Measurements from ENCODE around the gene PNPLA7. TPM values are rescaled to one million over a fixed set of nuclear protein-coding genes. Genes with fewer than 3 reads are reported as not detected.

PNPLA7 gene
- total and polyA plus RNA-seq, 4 donors, result 0.75 to 6.5 (median 2.1) TPM

DNA sequence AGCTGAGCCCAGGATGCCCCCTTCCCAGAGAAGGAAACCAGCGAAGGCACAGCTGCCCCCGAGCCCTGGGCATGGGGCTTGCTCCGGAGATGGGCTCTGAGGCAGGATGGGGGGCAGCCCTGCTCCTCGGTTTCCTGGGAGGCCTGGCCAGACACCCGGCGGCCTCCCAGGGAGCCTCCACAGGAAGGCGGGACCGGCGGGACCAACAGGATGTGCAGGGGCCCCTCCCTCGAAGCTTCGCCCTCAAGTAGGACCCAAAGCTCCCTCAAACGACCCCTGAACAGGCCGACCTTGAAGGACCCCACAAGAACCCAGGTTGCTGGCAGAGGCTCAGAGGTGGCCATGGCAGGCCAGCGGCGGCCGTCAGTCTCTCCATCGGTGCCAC lies 138.9 kb downstream of the PNPLA7 start:
- Histone ChIP-seq H3K36me3 (ENCODE audit: control insufficient read depth in 4 of 4, insufficient read depth in 3 of 4, low read depth in 1 of 4, low read length in 3 of 4) (no peaks in the 10 kb centered on the region), H3K9ac (ENCODE audit: low read depth in 1 of 2, low read length in 2 of 2) (no peak overlapping the region), H3K4me1 (ENCODE audit: control insufficient read depth in 4 of 4, insufficient read depth in 4 of 4, low read length in 3 of 4) (peaks cover 5 to 10% (median 6%) of the 10 kb centered on the region in 4 donors), H3K4me3 (ENCODE audit: low read depth in 1 of 3, low read length in 3 of 3) (no peak overlapping the region), H3K27me3 (ENCODE audit: control insufficient read depth in 4 of 4, insufficient read depth in 4 of 4, low read length in 3 of 4) (no peaks in the 10 kb centered on the region), H3K9me3 (ENCODE audit: control insufficient read depth in 4 of 4, low read length in 3 of 4) (no peaks in the 10 kb centered on the region), H3K27ac (ENCODE audit: low read depth in 1 of 2, low read length in 2 of 2) (no peak overlapping the region)
- TF ChIP-seq TAF1 (conservative IDR thresholded peaks at IDR 0.05), result no peak
- TF ChIP-seq JUND (IDR thresholded peaks at IDR 0.05), result no peak
- TF ChIP-seq FOXA2 (IDR thresholded peaks at IDR 0.05), result no peak
- no peak for TF ChIP-seq EGR1 (IDR thresholded peaks at IDR 0.05; ENCODE audit: low read depth in 2 of 2)
- no peak for TF ChIP-seq RXRA (IDR thresholded peaks at IDR 0.05)
- TF ChIP-seq, protein P1, sequence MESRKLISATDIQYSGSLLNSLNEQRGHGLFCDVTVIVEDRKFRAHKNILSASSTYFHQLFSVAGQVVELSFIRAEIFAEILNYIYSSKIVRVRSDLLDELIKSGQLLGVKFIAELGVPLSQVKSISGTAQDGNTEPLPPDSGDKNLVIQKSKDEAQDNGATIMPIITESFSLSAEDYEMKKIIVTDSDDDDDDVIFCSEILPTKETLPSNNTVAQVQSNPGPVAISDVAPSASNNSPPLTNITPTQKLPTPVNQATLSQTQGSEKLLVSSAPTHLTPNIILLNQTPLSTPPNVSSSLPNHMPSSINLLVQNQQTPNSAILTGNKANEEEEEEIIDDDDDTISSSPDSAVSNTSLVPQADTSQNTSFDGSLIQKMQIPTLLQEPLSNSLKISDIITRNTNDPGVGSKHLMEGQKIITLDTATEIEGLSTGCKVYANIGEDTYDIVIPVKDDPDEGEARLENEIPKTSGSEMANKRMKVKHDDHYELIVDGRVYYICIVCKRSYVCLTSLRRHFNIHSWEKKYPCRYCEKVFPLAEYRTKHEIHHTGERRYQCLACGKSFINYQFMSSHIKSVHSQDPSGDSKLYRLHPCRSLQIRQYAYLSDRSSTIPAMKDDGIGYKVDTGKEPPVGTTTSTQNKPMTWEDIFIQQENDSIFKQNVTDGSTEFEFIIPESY (IDR thresholded peaks at IDR 0.05), result no peak
- TF ChIP-seq, protein P2, sequence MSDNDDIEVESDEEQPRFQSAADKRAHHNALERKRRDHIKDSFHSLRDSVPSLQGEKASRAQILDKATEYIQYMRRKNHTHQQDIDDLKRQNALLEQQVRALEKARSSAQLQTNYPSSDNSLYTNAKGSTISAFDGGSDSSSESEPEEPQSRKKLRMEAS (IDR thresholded peaks at IDR 0.05), result no peak
- no peak for TF ChIP-seq GABPA (IDR thresholded peaks at IDR 0.05 in 1 of 2, conservative IDR thresholded peaks at IDR 0.05 in 1 of 2)
- no peak for TF ChIP-seq HNF4G (IDR thresholded peaks at IDR 0.05)
- no peak for TF ChIP-seq NR2F2 (IDR thresholded peaks at IDR 0.05)
- no peak for TF ChIP-seq RAD21 (IDR thresholded peaks at IDR 0.05)
- TF ChIP-seq, protein P3, sequence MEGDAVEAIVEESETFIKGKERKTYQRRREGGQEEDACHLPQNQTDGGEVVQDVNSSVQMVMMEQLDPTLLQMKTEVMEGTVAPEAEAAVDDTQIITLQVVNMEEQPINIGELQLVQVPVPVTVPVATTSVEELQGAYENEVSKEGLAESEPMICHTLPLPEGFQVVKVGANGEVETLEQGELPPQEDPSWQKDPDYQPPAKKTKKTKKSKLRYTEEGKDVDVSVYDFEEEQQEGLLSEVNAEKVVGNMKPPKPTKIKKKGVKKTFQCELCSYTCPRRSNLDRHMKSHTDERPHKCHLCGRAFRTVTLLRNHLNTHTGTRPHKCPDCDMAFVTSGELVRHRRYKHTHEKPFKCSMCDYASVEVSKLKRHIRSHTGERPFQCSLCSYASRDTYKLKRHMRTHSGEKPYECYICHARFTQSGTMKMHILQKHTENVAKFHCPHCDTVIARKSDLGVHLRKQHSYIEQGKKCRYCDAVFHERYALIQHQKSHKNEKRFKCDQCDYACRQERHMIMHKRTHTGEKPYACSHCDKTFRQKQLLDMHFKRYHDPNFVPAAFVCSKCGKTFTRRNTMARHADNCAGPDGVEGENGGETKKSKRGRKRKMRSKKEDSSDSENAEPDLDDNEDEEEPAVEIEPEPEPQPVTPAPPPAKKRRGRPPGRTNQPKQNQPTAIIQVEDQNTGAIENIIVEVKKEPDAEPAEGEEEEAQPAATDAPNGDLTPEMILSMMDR (IDR thresholded peaks at IDR 0.05; ENCODE audit: low read depth, low read length, missing input control), result no peak
- TF ChIP-seq HNF4A (conservative IDR thresholded peaks at IDR 0.05), result no peak
- TF ChIP-seq, protein P4, sequence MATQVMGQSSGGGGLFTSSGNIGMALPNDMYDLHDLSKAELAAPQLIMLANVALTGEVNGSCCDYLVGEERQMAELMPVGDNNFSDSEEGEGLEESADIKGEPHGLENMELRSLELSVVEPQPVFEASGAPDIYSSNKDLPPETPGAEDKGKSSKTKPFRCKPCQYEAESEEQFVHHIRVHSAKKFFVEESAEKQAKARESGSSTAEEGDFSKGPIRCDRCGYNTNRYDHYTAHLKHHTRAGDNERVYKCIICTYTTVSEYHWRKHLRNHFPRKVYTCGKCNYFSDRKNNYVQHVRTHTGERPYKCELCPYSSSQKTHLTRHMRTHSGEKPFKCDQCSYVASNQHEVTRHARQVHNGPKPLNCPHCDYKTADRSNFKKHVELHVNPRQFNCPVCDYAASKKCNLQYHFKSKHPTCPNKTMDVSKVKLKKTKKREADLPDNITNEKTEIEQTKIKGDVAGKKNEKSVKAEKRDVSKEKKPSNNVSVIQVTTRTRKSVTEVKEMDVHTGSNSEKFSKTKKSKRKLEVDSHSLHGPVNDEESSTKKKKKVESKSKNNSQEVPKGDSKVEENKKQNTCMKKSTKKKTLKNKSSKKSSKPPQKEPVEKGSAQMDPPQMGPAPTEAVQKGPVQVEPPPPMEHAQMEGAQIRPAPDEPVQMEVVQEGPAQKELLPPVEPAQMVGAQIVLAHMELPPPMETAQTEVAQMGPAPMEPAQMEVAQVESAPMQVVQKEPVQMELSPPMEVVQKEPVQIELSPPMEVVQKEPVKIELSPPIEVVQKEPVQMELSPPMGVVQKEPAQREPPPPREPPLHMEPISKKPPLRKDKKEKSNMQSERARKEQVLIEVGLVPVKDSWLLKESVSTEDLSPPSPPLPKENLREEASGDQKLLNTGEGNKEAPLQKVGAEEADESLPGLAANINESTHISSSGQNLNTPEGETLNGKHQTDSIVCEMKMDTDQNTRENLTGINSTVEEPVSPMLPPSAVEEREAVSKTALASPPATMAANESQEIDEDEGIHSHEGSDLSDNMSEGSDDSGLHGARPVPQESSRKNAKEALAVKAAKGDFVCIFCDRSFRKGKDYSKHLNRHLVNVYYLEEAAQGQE (IDR thresholded peaks at IDR 0.05), result no peak
- no peak for TF ChIP-seq FOXA1 (IDR thresholded peaks at IDR 0.05)
- TF ChIP-seq YY1 (IDR thresholded peaks at IDR 0.05), result no peak
- no peak for TF ChIP-seq SP1 (IDR thresholded peaks at IDR 0.05)
- TF ChIP-seq, protein P5, sequence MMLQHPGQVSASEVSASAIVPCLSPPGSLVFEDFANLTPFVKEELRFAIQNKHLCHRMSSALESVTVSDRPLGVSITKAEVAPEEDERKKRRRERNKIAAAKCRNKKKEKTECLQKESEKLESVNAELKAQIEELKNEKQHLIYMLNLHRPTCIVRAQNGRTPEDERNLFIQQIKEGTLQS (IDR thresholded peaks at IDR 0.05), result no peak
- 67% methylated on average over 17 of the region's 17 CpGs for WGBS
- DNase-seq (ENCODE audit: low spot score), result no peak
